A549 treated with dexamethasone at 1 μM for 4 hours (cell line): ENCODE results near the gene ZNF326. TPM values are rescaled to one million over a fixed set of nuclear protein-coding genes. Genes with fewer than 3 reads are reported as not detected.

Experiments used
- total RNA-seq: library from RNA; stranded (reverse); fragments of 200-300 nt; extraction: Qiagen RNA extraction; gene quantifications from 5 replicates; pipeline ENCODE4 v1.2.3, GENCODE V29; 2022

ZNF326 gene
- total RNA-seq, result 16.4 to 20.6 TPM (median 17.8 TPM) in 5 replicates

DNA sequence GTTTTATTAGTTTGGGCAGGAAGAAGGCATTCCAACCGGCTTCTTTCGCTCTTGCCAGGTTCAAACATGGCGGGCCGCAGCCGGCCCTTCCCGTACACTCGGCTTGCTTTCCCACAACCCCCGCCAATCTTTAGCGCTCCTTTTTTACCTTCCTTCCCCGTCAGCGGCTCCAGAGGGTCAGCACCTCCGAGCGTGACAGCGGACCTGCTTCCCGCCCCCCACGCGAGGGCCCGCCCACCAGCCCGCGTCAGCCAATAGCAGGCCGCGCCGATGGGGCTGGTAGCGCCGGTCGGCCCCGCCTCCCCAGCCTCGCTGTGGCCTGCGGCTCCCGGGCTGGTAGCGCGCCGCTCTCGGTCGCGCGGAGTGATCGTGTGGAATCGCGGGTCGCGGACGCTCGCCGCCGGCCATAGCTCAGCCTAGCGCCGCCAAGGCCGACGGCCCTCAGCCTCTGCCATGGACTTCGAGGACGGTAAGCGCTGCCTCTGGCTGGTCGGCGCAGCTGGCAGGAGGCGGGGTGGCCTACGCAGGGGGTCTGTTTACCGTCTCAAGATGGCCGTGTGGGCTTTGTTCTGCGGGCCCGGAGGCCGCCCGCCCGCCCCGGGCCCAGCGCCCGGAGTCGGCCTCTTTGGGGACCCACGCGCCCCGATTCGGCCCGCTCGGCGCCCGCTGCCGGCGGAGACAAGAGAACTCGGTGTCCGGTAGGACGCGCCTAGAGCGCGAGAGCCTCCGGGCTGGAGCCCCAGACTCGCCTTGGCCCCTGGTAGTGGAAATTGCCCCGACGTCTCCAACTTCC lies at the start of gene ZNF326:
Gene ZNF326 (plus strand): TSS at position 306 of the 793 bp plus-strand sequence. CDS start 148 bp downstream, at position 454.

Other genes with a start within 250 kb of the ZNF326 start
- gene LRRC8D, start 174.1 kb upstream of the ZNF326 start, total RNA-seq, result 29.2 to 37.1 TPM (median 36.4 TPM) in 5 replicates